T-helper 9 cell (primary cell): Measurements from ENCODE around the gene BHMT.

ENCODE experiments used
- DNase-seq: peaks from one replicate; pipeline ENCODE4 v3.0.0-alpha.2; 2020
- total RNA-seq, 2 donors: gene quantifications; one replicate each; lab custom pipeline; 2026; lab: John Stamatoyannopoulos, UW

Gene BHMT, protein sequence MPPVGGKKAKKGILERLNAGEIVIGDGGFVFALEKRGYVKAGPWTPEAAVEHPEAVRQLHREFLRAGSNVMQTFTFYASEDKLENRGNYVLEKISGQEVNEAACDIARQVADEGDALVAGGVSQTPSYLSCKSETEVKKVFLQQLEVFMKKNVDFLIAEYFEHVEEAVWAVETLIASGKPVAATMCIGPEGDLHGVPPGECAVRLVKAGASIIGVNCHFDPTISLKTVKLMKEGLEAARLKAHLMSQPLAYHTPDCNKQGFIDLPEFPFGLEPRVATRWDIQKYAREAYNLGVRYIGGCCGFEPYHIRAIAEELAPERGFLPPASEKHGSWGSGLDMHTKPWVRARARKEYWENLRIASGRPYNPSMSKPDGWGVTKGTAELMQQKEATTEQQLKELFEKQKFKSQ
- total RNA-seq: 0 reads per million in 2 donors

- DNase-seq: no peak
Measured at GRCh38 chr5:79111387-79111959, at the start of gene BHMT. TSS of gene BHMT (plus strand) at chr5:79111809. CDS start at chr5:79111886, 77 bp downstream.

- no peak for DNase-seq
Measured at GRCh38 chr5:79062436-79062835, 49.2 kb upstream of the BHMT start.

GRCh38 chr5:79069488-79070349 is 41.9 kb upstream of the BHMT start, which contains the start of the genes BHMT2 and DMGDH:
TSS of gene BHMT2 (plus strand) at chr5:79069767. CDS start at chr5:79069783, 16 bp downstream.
TSS of gene DMGDH (minus strand) at chr5:79069674. CDS start at chr5:79069620, 54 bp downstream.
- no peak for DNase-seq

- no peak for DNase-seq
Measured at GRCh38 chr5:79070350-79070667, 41.3 kb upstream of the BHMT start.

DNA sequence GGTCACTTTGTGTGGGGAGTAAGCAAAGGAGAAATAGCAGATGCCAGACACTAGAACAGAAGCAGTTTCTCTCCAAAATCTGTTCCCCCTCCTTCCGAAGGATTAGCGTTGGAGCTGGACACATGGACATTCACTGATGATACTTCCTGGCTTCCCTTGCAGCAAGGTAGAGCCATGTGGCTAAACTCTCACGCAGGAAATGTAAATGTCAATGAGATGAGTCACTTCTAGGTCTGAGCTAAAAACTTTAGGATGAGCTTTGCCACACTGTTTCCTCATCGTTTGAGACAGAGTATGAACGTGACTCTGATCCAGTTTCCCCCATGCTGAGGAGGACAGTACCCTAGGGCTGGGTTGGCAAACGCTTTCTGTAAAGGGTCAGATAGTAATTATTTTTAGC is 37.0 kb upstream of the BHMT start:
- no peak for DNase-seq

DNA sequence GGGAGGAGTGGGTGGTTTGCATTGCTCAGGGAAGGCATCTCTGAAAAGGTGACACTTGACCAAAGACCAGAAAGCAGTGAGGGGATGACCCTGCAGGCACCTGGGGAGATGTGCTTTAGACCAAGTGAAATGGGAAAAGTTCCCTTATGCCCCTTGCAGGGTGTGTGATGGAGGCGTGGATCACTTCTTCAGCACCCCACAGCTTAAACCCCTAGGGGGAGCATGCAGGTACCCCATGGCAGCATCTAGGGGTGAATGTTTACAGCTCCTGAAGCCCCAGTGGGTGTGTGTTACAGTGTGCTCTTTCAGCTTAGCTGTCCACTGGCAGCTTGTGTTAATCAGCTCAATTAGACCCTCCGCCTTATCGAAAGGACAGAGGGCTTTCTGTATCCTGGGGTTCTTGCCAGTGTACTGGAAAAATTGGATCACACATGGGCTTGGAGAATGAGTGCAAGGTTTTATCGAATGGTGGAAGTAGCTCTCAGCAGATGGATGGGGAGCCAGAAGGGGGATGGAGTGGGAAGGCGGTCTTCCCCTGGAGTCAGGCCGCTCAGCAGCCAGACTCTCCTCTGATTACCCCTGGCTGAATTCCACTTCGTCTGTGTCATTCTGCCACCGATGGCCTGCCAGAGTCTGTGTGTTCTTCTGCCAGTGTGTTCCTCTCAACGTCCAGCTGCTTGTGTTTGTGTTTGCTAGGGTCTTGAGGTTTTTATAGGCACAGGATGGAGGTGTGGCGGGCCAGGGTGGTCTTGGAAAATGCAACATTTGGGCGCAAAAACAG is 35.8 kb upstream of the BHMT start:
- no peak for DNase-seq

DNA sequence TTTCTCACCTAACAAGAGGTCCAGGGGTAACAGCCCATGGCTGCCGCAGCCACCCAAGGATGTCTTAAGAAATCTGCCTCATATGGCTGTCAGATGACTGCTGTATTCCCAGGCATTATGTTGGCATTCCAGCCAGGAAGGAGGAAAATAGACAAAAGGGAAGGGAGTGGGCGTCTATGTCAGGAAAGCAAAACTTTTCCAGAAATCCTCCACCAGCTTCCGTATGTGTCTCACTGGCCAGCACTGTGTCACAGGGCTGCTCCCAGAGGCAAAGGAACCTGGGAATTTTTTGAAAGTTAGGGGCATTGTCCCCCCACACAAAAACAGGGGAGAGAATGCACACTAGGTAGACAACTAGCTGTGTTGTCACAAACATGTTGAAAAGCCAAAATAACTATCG is 34.8 kb upstream of the BHMT start:
- no peak for DNase-seq

DNA sequence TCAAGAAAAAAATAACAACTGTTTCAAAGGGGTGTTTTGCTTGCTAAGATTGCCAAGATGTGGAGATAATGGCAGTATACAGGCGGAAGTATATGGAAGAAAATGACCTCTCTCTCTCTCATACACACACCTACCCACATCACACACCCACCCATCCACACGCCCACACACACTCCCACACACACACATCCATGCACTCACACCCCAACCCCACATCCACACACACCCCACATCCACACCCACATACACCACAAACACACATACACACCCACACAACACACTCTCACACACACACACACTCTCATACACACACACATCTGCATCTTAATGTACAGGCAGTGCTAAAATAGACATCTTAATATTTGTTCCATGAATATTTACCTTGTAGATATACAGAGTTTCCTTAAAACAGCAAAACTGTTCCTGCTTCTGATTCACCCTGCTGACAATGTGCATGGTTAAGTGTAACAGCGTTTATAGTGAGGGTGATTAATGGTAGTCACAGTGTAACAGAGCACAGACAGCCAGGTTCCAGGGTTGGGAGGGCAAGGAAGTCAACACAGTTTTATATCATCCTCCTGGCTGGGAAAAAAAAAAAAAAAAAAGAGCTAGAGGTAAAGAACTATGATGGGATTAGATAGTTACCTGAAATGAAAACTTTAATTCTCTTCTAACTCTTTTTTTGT is 33.8 kb upstream of the BHMT start:
- DNase-seq: no peak

DNA sequence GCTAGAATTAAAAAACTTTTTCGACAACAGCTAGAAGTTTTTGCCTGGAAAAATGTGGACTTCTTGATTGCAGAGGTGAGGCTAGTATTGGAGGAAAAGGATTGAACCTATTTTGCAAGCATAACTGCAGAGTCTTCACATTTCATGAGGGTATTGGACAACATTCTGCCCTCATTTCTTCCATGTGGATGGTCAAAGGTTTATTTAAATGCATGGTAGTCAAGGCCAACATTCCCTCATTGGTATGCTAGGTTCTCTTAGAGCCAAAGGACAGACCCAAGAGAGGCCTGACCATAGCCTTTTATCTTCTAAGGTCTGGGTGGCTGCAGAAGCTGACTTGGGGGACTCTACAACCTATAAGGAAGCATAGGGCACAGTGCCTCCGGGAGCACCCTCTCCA is 30.8 kb upstream of the BHMT start:
- no peak for DNase-seq

DNA sequence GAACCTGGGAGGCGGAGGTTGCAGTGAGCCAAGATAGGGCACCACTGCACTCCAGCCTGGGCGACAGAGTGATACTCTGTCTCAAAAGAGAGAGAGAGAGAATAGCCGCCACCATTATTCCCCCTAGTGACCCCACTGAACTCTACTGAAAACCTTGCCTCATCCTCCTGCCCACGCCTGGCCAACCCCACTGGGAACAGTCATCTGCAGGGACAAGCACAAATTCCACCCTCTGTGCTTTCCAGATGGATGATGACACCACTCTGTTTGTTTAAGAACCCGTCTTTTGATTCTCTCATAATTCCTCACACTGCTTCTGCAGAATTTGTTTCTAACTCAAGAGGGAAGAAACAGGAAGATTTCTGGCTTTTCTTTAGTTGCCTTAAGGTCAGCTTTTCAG is 29.8 kb upstream of the BHMT start:
- DNase-seq: no peak

DNA sequence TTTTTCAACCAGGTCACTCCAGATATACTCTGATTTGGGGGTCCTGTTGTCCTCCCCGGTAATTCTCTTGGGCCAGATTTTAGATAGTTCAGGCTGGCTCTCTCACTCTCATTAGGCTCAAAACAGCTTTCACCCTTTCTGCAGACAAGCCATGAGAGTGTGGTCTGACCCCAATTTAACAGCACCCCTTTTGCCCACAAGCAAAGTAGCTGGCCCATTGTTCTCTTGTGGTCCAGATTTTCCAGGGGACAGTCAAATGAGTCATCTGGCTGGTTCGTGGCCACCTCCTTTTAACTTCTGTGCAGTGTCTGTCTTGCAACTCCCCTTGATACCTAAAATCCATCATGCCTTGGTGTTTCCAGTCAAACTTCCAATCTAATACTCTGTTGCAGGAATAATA is 25.5 kb upstream of the BHMT start:
- no peak for DNase-seq

GRCh38 chr5:79088507-79088906 is 23.1 kb upstream of the BHMT start:
- no peak for DNase-seq

DNA sequence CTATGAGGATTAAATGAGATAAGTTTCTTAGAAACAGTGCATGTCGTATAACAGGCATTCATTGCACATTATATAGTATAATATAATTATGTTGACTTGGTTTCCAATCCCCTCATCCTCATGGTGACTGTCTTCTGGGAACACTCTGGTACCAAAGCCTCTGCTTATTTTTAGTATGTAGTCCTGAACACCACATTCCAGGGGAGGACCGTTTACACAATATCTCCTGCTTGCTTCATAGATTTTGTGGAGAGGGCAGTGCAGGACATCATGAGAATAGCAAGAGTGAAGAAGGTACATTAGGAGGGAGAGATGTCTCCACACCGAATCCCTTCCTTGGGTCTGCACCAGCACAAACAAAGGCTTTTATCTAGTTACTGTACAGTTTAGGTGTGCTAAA is 20.5 kb upstream of the BHMT start:
- DNase-seq: no peak

DNA sequence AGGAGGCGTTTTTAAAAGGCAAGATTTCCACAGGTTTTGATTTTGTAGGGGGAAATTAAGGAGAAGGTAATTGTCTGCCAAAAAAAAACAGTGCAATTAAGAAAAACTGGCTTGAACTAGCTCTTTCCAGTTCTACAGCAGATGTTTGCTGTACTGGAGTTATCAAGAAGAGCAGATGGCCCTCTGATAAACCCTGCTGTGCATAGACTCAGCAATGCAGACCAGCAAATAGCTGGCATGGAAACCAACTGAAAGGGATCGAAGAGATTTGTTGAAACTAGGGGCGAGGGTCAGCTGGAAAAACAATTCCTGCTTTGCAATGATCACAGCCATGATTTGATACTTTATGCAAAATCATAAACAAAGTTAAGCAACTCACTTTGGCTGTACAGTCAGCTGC is 17.8 kb upstream of the BHMT start:
- DNase-seq: no peak

DNA sequence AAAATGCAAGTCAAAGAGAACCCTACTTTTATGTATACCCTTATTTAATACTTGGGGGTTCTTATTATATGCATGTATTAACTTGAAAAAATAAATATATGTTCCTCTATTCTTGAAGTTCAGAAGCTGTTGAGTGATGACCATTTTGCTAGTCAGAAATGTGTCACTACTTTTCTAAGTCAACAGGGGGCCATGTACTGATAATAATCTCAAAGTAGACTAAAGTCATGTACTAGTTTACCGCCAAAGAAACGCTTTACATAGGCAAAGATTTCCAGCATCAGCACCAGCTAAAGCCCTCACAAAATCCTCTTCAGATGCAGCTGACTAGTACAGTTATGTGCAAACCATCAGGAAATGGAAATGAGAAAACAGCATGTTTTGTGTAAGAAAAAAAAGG is 5.7 kb upstream of the BHMT start:
- no peak for DNase-seq

DNA sequence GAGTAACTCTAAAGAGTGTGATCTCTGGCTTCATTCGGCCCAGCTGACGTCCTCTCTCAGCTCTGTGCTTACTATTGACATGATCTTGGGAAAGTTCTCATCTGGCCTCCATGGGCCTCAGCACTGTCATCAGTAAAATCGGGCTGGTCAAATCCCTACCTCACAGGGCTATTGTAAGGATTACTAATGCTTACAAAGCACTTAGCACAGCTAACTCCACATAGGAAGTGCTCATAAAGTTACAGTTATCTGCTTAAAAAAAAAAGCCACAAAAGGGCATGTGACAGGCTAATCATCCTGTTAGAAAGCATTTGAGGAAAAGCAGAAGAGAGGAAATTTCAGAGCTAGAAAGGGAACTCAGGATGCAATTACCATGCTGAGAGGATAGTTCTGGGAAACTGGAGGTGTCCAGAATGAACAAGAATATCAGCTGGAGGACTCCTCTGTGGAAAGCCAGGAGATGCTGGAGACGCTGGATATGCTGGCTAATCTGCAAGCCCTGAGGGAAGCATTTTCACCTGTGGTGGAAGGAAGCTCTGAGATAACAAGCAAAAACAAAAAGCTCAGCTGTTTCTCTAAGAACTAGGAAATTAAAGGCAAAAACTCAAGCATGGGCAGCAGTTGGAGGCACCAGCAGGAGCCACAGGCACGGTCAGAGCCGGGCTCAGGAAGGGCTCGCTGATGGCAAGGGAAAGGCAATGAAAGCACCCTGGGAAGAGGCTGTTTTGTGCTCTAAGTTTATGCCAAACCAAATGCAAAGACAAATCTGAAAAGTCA is 4.4 kb upstream of the BHMT start:
- no peak for DNase-seq

DNA sequence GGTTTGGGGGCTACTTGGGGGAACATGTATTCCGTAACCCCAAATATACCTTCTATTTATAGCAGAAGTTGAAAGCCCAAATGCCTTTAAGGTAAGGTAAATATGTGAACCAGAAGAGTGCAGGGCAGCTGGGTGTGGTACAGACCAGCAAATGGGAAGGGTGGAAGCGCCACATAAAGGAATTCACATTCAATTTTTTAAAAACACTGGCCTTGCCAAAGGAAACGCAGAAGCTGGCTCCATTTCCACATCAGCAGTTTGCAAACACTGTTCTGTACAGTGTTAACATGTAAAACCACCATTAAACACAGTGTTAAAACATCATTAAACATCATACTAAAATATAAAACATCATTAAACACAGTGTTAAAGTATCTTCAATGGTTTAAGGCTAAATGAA is 3.5 kb upstream of the BHMT start:
- no peak for DNase-seq

GRCh38 chr5:79108792-79109191 is 2.8 kb upstream of the BHMT start:
- DNase-seq: no peak

DNA sequence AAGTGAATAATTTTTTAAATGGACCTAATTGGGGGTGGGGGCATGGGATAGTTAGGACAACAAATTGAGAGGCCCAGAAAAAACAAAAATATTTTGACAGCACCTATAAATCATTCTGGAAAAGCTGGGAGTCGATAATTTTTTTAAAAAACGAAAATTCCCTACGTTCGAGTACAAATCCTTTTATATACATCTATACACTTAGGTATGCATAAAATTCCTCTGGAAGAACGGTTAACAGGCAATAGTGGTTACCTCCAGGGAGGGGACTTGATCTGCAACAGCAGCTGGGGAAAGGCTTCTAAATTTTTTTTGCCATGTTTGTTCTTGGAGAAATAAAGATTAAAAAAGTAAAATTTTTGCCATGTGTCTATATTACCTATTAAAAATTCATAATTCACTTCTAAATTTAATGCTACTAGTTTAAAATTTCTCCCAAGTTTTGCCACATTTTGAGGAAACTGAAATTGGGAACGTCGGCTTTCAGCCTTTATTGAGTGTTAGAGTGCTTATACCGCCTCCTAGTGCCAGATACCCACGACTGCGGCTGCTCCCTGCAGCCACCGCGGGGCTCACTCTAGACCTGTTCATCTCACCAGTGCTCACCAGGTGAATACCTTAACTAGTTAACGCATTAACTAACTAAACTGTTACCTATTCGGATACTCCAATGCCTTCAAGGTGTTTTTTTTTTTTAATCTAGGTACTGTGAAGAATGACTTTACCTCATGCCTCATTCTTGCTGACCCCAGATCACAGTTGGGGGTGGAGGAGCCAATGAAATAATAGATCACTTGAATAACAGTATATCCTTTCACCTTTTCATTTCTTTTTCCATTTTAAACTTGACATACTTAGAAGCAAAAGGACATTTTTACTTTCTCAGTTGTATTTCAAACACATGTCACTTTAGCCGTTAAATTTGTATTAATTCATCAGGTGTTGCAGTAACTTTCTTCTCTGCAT is 1.8 kb upstream of the BHMT start:
- DNase-seq: peak; percentile 7
